Measurements from ENCODE around the gene ZNF592. TPM values are rescaled to one million over a fixed set of nuclear protein-coding genes. Genes with fewer than 3 reads are reported as not detected.

ZNF592 gene
- total RNA-seq, 1 donor from 2014 or later, result 31.5 TPM

- DNase-seq (ENCODE audit: low spot score), result no peak
- Mint-ChIP-seq H3K9me3 (ENCODE audit: low read depth) (no peaks in the 10 kb centered on the region), H3K36me3 (ENCODE audit: low read depth) (no peaks in the 10 kb centered on the region), H3K27ac (ENCODE audit: unreplicated experiment) (peak overlapping the region; percentile 70), H3K4me3 (ENCODE audit: unreplicated experiment) (no peak overlapping the region), H3K4me1 (ENCODE audit: low read depth) (peaks cover 27% of the 10 kb centered on the region), H3K27me3 (ENCODE audit: low read depth) (no peaks in the 10 kb centered on the region)
- TF ChIP-seq CTCF (IDR thresholded peaks at IDR 0.05), result no peak
Observed at GRCh38 chr15:84839714-84840113, 91.3 kb downstream of the ZNF592 start.

GRCh38 chr15:84840255-84840654 lies 91.9 kb downstream of the ZNF592 start:
- DNase-seq (ENCODE audit: low spot score), result no peak
- Mint-ChIP-seq H3K4me3 (ENCODE audit: unreplicated experiment) (no peak overlapping the region), H3K36me3 (ENCODE audit: low read depth) (no peaks in the 10 kb centered on the region), H3K9me3 (ENCODE audit: low read depth) (no peaks in the 10 kb centered on the region), H3K4me1 (ENCODE audit: low read depth) (peaks cover 32% of the 10 kb centered on the region), H3K27ac (ENCODE audit: unreplicated experiment) (peak overlapping the region; percentile 92), H3K27me3 (ENCODE audit: low read depth) (no peaks in the 10 kb centered on the region)
- no peak for TF ChIP-seq CTCF (IDR thresholded peaks at IDR 0.05)

GRCh38 chr15:84840741-84841429 lies 92.5 kb downstream of the ZNF592 start:
- Mint-ChIP-seq H3K9me3 (ENCODE audit: low read depth) (no peaks in the 10 kb centered on the region), H3K36me3 (ENCODE audit: low read depth) (no peaks in the 10 kb centered on the region), H3K4me1 (ENCODE audit: low read depth) (peaks cover 36% of the 10 kb centered on the region), H3K27ac (ENCODE audit: unreplicated experiment) (peak overlapping the region; percentile 92), H3K27me3 (ENCODE audit: low read depth) (no peaks in the 10 kb centered on the region), H3K4me3 (ENCODE audit: unreplicated experiment) (no peak overlapping the region)
- no peak for TF ChIP-seq CTCF (IDR thresholded peaks at IDR 0.05)
- no peak for DNase-seq (ENCODE audit: low spot score)

GRCh38 chr15:84842781-84843180 lies 94.4 kb downstream of the ZNF592 start:
- Mint-ChIP-seq H3K4me3 (ENCODE audit: unreplicated experiment) (no peak overlapping the region), H3K4me1 (ENCODE audit: low read depth) (peaks cover 36% of the 10 kb centered on the region), H3K27ac (ENCODE audit: unreplicated experiment) (no peak overlapping the region), H3K9me3 (ENCODE audit: low read depth) (peaks cover 12% of the 10 kb centered on the region), H3K36me3 (ENCODE audit: low read depth) (peaks cover 7% of the 10 kb centered on the region), H3K27me3 (ENCODE audit: low read depth) (no peaks in the 10 kb centered on the region)
- no peak for DNase-seq (ENCODE audit: low spot score)
- no peak for TF ChIP-seq CTCF (IDR thresholded peaks at IDR 0.05)

DNA sequence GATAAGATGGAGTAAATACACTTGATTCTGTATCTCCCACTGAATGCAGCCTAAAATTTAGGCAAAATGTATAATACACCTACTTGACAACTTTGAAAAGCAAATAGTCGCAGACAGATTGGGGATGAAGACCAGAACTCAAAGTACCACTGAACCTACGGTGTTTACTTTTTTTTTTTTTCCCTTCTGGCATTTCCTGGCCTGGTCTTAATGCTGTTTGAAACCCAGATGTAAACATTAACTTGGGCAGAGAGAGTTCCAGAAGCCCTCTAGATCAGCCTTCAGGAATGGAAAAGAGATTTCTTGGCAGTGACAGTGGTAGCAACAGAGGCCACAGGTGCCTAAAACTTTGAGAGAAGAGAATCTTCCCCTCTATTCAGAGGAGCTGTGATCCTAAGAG lies 96.6 kb downstream of the ZNF592 start:
- Mint-ChIP-seq H3K4me1 (ENCODE audit: low read depth) (peaks cover 26% of the 10 kb centered on the region), H3K4me3 (ENCODE audit: unreplicated experiment) (no peak overlapping the region), H3K9me3 (ENCODE audit: low read depth) (peaks cover 15% of the 10 kb centered on the region), H3K27me3 (ENCODE audit: low read depth) (no peaks in the 10 kb centered on the region), H3K27ac (ENCODE audit: unreplicated experiment) (peak overlapping the region; percentile 53), H3K36me3 (ENCODE audit: low read depth) (peaks cover 7% of the 10 kb centered on the region)
- DNase-seq (ENCODE audit: low spot score), result no peak
- no peak for TF ChIP-seq CTCF (IDR thresholded peaks at IDR 0.05)

All from chondrocyte (in vitro differentiated cells).